ENCODE results near the gene CAMK2B.

GRCh38 chr7:44279286-44279685 lies 46.1 kb downstream of the CAMK2B start:
- TF ChIP-seq CTCF (IDR thresholded peaks at IDR 0.05; ENCODE audit: poor library complexity) (no peak), EZH2 (IDR thresholded peaks at IDR 0.05; ENCODE audit: borderline replicate concordance) (no peak), EZH2phosphoT487 (IDR thresholded peaks at IDR 0.05; ENCODE audit: low read depth, severe bottlenecking, unreplicated experiment) (no peak)

Measured in hepatocyte (in vitro differentiated cells).